Uterus (tissue), 2 donors: ENCODE data around the gene FAM174A.

ENCODE experiments used
- CTCF ChIP-seq, 4 experiments: fragments of 200-600 bp in 2 of 4; fragments of 450-650 bp in 2 of 4; sonication (generic) in 2 of 4; IDR thresholded peaks; one replicate each; pipeline ENCODE4 v1.5.1; 2016 to 2019; ENCODE audit warnings: antibody characterized with exemption in 4 of 4, mild to moderate bottlenecking in 2 of 4, moderate library complexity in 1 of 4
- POLR2A ChIP-seq, 2 donors: fragments of 450-650 bp; IDR thresholded peaks; one replicate each; pipeline ENCODE4 v1.6.1; 2016; ENCODE audit warnings: antibody characterized with exemption in 2 of 2, mild to moderate bottlenecking in 1 of 2, moderate library complexity in 1 of 2

- TF ChIP-seq CTCF (IDR thresholded peaks at IDR 0.05) (no peak), POLR2A (IDR thresholded peaks at IDR 0.05) (no peak)
Observed at GRCh38 chr5:100519075-100519474, 16.1 kb upstream of the FAM174A start.
